ENCODE results near the gene PAM.
"Not testable (repeated sequence)": the region's sequence is repeated elsewhere in the genome, so short reads cannot be mapped to it uniquely, and the experiment has no call there.

Gene PAM

GRCh38 chr5:103033696-103034095 lies 278.6 kb downstream of the PAM start:
- Histone ChIP-seq H3K36me3 (ENCODE audit: insufficient read depth, insufficient read length, low read length) (peaks cover 3% of the 10 kb centered on the region), H3K9ac (ENCODE audit: insufficient read length, low read depth) (no peak overlapping the region), H3K9me3 (ENCODE audit: insufficient read depth, low read length) (peaks cover 15% of the 10 kb centered on the region; the same call in 1 of the 2 replicates), H3K4me1 (ENCODE audit: insufficient read depth, insufficient read length) (no peaks in the 10 kb centered on the region), H3K27me3 (ENCODE audit: insufficient read depth, insufficient read length) (no peaks in the 10 kb centered on the region), H3K4me3 (ENCODE audit: insufficient read length, low read depth) (no peak overlapping the region)
- TF ChIP-seq YY1 (IDR thresholded peaks at IDR 0.05; ENCODE audit: insufficient read depth, insufficient read length), result no peak
- TF ChIP-seq SUZ12 (IDR thresholded peaks at IDR 0.05; ENCODE audit: extremely low read depth, insufficient read depth, insufficient read length), result no peak
- no peak for TF ChIP-seq ZNF274 (IDR thresholded peaks at IDR 0.05; ENCODE audit: low read depth, low read length)
- DNase-seq (ENCODE audit: low read depth, low spot score), result no peak

GRCh38 chr5:103034662-103035392 lies 279.7 kb downstream of the PAM start:
- TF ChIP-seq SUZ12 (IDR thresholded peaks at IDR 0.05; ENCODE audit: extremely low read depth, insufficient read depth, insufficient read length) (no peak), ZNF274 (IDR thresholded peaks at IDR 0.05; ENCODE audit: low read depth, low read length) (no peak), YY1 (IDR thresholded peaks at IDR 0.05; ENCODE audit: insufficient read depth, insufficient read length) (no peak)
- no peak for DNase-seq (ENCODE audit: low read depth, low spot score)
- peaks cover 3% of the 10 kb centered on the region for H3K36me3 ChIP-seq (ENCODE audit: insufficient read depth, insufficient read length, low read length)
- no peak overlapping the region for H3K9ac ChIP-seq (ENCODE audit: insufficient read length, low read depth)
- H3K27me3 ChIP-seq (ENCODE audit: insufficient read depth, insufficient read length), result no peaks in the 10 kb centered on the region
- H3K4me3 ChIP-seq (ENCODE audit: insufficient read length, low read depth), result no peak overlapping the region
- H3K9me3 ChIP-seq (ENCODE audit: insufficient read depth, low read length), result peaks cover 15% of the 10 kb centered on the region; the same call in 1 of the 2 replicates
- no peaks in the 10 kb centered on the region for H3K4me1 ChIP-seq (ENCODE audit: insufficient read depth, insufficient read length)

GRCh38 chr5:103035701-103036100 lies 280.6 kb downstream of the PAM start:
- DNase-seq (ENCODE audit: low read depth, low spot score), result no peak
- peaks cover 15% of the 10 kb centered on the region; the same call in 1 of the 2 replicates for H3K9me3 ChIP-seq (ENCODE audit: insufficient read depth, low read length)

GRCh38 chr5:103036601-103037000 lies 281.5 kb downstream of the PAM start:
- peaks cover 3% of the 10 kb centered on the region for H3K36me3 ChIP-seq (ENCODE audit: insufficient read depth, insufficient read length, low read length)
- H3K9ac ChIP-seq (ENCODE audit: insufficient read length, low read depth), result no peak overlapping the region
- H3K4me1 ChIP-seq (ENCODE audit: insufficient read depth, insufficient read length), result no peaks in the 10 kb centered on the region
- DNase-seq (ENCODE audit: low read depth, low spot score), result no peak
- no peak for TF ChIP-seq YY1 (IDR thresholded peaks at IDR 0.05; ENCODE audit: insufficient read depth, insufficient read length)
- TF ChIP-seq ZNF274 (IDR thresholded peaks at IDR 0.05; ENCODE audit: low read depth, low read length), result no peak
- TF ChIP-seq SUZ12 (IDR thresholded peaks at IDR 0.05; ENCODE audit: extremely low read depth, insufficient read depth, insufficient read length), result no peak
- H3K9me3 ChIP-seq (ENCODE audit: insufficient read depth, low read length), result peaks cover 15% of the 10 kb centered on the region; the same call in 1 of the 2 replicates
- no peaks in the 10 kb centered on the region for H3K27me3 ChIP-seq (ENCODE audit: insufficient read depth, insufficient read length)
- no peak overlapping the region for H3K4me3 ChIP-seq (ENCODE audit: insufficient read length, low read depth)

More at GRCh38 chr5:103035701-103036100, 280.6 kb downstream of the PAM start:
- Histone ChIP-seq H3K36me3 (ENCODE audit: insufficient read depth, insufficient read length, low read length) (peaks cover 3% of the 10 kb centered on the region), H3K9ac (ENCODE audit: insufficient read length, low read depth) (no peak overlapping the region), H3K4me3 (ENCODE audit: insufficient read length, low read depth) (no peak overlapping the region), H3K4me1 (ENCODE audit: insufficient read depth, insufficient read length) (no peaks in the 10 kb centered on the region), H3K27me3 (ENCODE audit: insufficient read depth, insufficient read length) (no peaks in the 10 kb centered on the region)
- TF ChIP-seq SUZ12 (IDR thresholded peaks at IDR 0.05; ENCODE audit: extremely low read depth, insufficient read depth, insufficient read length), result no peak
- no peak for TF ChIP-seq ZNF274 (IDR thresholded peaks at IDR 0.05; ENCODE audit: low read depth, low read length)
- no peak for TF ChIP-seq YY1 (IDR thresholded peaks at IDR 0.05; ENCODE audit: insufficient read depth, insufficient read length)

DNA sequence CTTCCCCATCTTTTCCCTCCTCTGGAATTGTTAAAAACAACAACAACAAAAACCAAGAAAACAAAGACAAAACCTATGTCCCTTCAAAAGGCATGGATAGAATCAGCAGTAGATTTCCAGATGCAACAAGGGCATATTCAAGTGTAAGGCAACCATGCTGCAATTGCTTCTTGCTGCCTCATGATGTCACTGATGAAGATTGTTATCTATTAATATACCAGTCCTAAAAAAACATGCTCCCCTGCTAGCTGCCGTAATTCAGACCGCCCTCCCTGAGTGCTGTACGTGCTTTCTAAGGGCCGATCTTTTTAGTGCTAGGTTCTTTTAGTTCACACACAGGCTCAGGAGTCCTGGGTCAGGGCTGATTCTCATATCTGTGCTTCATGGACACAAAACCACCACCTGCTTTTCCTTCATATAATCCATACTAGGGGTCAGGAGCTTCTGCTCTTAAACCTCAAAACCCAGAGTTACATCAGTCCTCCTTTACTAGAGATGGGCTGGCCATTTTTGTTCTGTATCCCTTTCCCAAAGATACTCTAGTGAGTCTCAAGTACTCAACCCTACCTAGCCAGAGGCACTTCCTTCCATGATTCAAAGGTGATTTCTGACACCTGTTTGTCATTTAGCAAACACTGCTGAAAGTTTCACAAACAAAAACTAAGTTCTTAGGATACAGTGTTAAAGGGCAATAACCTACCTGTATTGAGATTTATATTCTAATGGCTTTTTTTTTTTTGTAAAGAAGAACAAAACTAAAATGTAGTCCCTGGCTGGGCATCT lies 282.8 kb downstream of the PAM start:
- no peak overlapping the region for H3K4me3 ChIP-seq (ENCODE audit: insufficient read length, low read depth)
- H3K9ac ChIP-seq (ENCODE audit: insufficient read length, low read depth), result no peak overlapping the region
- H3K9me3 ChIP-seq (ENCODE audit: insufficient read depth, low read length), result peaks cover 15% of the 10 kb centered on the region; the same call in 1 of the 2 replicates
- H3K27me3 ChIP-seq (ENCODE audit: insufficient read depth, insufficient read length), result no peaks in the 10 kb centered on the region
- DNase-seq (ENCODE audit: low read depth, low spot score), result no peak
- no peaks in the 10 kb centered on the region for H3K36me3 ChIP-seq (ENCODE audit: insufficient read depth, insufficient read length, low read length)
- H3K4me1 ChIP-seq (ENCODE audit: insufficient read depth, insufficient read length), result no peaks in the 10 kb centered on the region
- TF ChIP-seq YY1 (IDR thresholded peaks at IDR 0.05; ENCODE audit: insufficient read depth, insufficient read length) (no peak), ZNF274 (IDR thresholded peaks at IDR 0.05; ENCODE audit: low read depth, low read length) (no peak), SUZ12 (IDR thresholded peaks at IDR 0.05; ENCODE audit: extremely low read depth, insufficient read depth, insufficient read length) (no peak)

DNA sequence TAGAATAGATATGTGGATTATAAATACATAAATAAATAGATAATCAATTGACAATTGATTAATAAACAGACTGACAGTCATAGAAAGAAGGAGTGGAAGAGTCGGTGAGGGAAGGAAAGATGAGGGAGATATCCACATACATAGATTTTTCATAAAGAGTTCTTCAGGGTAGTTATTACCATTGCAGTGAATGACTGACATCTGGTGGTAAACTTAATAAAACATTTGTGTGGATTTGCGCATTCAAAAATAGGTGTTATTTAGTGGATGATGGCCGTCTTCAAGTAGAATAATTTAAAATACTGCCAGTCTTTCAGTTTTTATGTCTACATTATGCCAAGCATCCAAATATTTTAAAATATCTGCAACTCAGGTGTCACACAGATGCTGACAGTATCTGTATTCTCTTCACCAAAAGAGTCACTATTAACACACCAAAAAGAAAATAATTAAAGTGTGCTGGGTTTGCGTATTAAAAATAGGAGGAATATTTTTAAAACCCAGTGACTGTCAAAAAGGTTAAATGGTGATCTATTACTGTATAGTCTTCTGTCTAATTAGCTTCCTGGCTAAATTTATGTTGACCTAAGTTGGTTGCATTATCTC lies 286.1 kb downstream of the PAM start:
- no peak for DNase-seq (ENCODE audit: low read depth, low spot score)
- H3K4me1 ChIP-seq (ENCODE audit: insufficient read depth, insufficient read length), result no peaks in the 10 kb centered on the region
- TF ChIP-seq YY1 (IDR thresholded peaks at IDR 0.05; ENCODE audit: insufficient read depth, insufficient read length), result no peak
- no peak for TF ChIP-seq ZNF274 (IDR thresholded peaks at IDR 0.05; ENCODE audit: low read depth, low read length)
- TF ChIP-seq SUZ12 (IDR thresholded peaks at IDR 0.05; ENCODE audit: extremely low read depth, insufficient read depth, insufficient read length), result no peak
- no peaks in the 10 kb centered on the region for H3K36me3 ChIP-seq (ENCODE audit: insufficient read depth, insufficient read length, low read length)
- H3K4me3 ChIP-seq (ENCODE audit: insufficient read length, low read depth), result no peak overlapping the region
- H3K9ac ChIP-seq (ENCODE audit: insufficient read length, low read depth), result no peak overlapping the region
- no peaks in the 10 kb centered on the region for H3K9me3 ChIP-seq (ENCODE audit: insufficient read depth, low read length)
- H3K27me3 ChIP-seq (ENCODE audit: insufficient read depth, insufficient read length), result no peaks in the 10 kb centered on the region

DNA sequence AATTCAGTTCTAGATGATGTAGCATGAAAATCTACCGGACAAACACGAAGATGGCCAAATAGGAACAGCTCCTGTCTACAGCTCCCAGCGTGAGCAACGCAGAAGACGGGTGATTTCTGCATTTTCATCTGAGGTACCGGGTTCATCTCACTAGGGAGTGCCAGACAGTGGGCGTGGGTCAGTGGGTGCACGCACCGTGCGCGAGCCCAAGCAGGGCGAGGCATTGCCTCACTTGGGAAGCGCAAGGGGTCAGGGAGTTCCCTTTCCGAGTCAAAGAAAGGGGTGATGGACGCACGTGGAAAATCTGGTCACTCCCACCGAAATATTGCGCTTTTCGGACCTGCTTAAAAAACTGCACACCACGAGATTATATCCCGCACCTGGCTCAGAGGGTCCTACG lies 291.6 kb downstream of the PAM start:
- DNase-seq (ENCODE audit: low read depth, low spot score); H3K9me3 ChIP-seq (ENCODE audit: insufficient read depth, low read length); H3K4me3 ChIP-seq (ENCODE audit: insufficient read length, low read depth); H3K36me3 ChIP-seq (ENCODE audit: insufficient read depth, insufficient read length, low read length); H3K9ac ChIP-seq (ENCODE audit: insufficient read length, low read depth); H3K27me3 ChIP-seq (ENCODE audit: insufficient read depth, insufficient read length); H3K4me1 ChIP-seq (ENCODE audit: insufficient read depth, insufficient read length): not testable (repeated sequence)
